ENCODE data around the gene ZCRB1. TPM values are rescaled to one million over a fixed set of nuclear protein-coding genes. Genes with fewer than 3 reads are reported as not detected.
"Not testable (repeated sequence)": the region's sequence is repeated elsewhere in the genome, so short reads cannot be mapped to it uniquely, and the experiment has no call there.

ZCRB1 gene
- polyA plus RNA-seq, 1 experiment: 65.5 TPM

DNA sequence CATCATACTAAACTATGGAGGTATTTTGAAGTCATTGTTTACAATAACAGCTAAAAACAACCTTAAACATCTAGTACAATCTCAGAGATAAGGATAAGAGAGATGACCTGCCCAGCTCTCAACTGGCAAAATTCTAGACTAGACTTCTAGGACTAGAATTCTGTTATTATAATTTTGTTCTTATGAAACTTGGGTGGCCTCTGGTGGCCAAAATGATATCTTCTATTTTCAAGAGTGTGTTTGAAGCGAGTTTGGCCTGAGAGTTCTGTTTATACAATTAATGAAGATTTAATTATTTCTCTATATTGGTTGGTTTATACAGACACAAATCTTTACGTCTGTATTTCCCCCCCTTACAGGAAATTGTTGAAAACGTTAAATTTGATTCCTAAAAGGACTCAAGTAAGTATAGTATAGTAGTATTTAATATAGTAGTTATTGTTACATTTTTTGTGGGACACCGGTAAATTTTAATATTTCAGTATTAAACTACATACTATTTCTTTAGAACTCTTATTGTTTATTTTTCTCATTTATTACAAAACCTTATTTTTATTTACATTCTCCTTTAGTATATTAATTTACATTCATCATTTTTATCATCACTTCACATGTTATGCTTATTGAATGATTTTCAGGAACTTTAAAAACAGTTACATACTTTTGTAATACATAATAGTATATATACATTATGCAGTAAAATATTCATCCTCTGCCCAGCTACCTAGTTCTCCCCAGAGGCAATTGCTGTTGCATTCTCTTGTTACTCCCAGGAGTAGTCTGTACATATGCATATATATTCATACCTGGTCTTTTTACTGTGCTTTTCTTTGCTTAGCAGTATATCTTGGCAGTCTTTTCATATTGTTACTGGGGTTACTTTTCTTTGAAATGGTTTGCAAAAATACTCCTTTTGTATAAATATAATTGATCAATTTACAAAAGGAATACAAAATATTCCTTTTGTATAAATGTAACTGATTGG is 6.7 kb upstream of the ZCRB1 start:
- POLR2A ChIA-PET: no interaction called here
- DNase-seq (ENCODE audit: low read depth): no peak
- no peak overlapping the region for H3K4me3 ChIP-seq (ENCODE audit: low read depth, low read length)
- H3K36me3 ChIP-seq (ENCODE audit: control insufficient read depth, insufficient read depth, low read length): peaks cover 1% of the 10 kb centered on the region; the same call in 1 of the 2 replicates
- TF ChIP-seq, protein P1, sequence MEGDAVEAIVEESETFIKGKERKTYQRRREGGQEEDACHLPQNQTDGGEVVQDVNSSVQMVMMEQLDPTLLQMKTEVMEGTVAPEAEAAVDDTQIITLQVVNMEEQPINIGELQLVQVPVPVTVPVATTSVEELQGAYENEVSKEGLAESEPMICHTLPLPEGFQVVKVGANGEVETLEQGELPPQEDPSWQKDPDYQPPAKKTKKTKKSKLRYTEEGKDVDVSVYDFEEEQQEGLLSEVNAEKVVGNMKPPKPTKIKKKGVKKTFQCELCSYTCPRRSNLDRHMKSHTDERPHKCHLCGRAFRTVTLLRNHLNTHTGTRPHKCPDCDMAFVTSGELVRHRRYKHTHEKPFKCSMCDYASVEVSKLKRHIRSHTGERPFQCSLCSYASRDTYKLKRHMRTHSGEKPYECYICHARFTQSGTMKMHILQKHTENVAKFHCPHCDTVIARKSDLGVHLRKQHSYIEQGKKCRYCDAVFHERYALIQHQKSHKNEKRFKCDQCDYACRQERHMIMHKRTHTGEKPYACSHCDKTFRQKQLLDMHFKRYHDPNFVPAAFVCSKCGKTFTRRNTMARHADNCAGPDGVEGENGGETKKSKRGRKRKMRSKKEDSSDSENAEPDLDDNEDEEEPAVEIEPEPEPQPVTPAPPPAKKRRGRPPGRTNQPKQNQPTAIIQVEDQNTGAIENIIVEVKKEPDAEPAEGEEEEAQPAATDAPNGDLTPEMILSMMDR (IDR thresholded peaks at IDR 0.05; ENCODE audit: insufficient read depth, low read depth, low read length): peak; percentile 63
- no peaks in the 10 kb centered on the region for H3K27me3 ChIP-seq (ENCODE audit: control insufficient read depth, insufficient read depth, low read length)
- CTCF ChIA-PET: interaction anchor here (0.6 to 1.8 kb wide), 10 partner anchors 39 to 548 kb away, joined by 3 to 7 read pairs (median 4); no protein-coding TSS in a partner anchor

DNA sequence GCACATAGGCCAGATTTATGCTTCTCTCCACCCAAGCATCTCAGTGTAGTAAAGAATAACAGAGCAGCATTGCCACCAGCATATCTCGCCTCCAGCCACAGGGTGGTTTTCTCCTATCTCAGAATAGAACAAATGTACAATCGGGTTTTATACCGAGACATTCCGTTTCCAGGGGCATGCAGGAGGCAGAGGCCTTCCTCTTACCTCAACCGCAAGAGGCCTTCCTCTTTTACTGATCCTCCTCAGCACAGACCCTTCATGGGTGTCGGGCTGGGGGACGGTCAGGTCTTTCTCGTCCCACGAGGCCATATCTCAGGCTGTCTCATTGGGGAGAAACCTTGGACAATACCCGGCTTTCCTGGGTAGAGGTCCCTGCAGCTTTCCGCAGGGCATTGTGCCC is 4.2 kb upstream of the ZCRB1 start:
- H3K36me3 ChIP-seq (ENCODE audit: control insufficient read depth, insufficient read depth, low read length); H3K27me3 ChIP-seq (ENCODE audit: control insufficient read depth, insufficient read depth, low read length); H3K4me3 ChIP-seq (ENCODE audit: low read depth, low read length); POLR2A ChIA-PET; CTCF ChIA-PET; DNase-seq (ENCODE audit: low read depth): not testable (repeated sequence)

DNA sequence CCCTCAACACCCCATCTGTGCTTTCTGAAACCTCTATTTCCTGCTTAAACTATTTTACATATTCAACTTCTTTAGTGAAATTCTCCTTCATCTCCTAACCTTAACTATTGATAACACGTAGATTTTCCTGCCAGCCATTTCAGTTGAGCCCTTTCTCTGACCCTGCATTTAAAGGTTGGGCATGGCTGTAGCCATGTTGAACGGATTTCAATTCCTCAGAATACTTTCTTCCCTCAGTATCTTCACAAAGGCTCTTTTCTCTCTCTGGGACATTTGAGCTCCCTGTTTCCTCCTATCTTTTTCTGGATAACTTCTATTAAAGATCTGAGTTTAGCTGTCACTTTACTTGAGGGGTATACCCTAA is 1.3 kb upstream of the ZCRB1 start:
- no peaks in the 10 kb centered on the region for H3K36me3 ChIP-seq (ENCODE audit: control insufficient read depth, insufficient read depth, low read length)
- CTCF ChIA-PET: no interaction called here
- POLR2A ChIA-PET: no interaction called here
- H3K27me3 ChIP-seq (ENCODE audit: control insufficient read depth, insufficient read depth, low read length): no peaks in the 10 kb centered on the region
- TF ChIP-seq, protein P1 (IDR thresholded peaks at IDR 0.05; ENCODE audit: insufficient read depth, low read depth, low read length): no peak
- no peak for DNase-seq (ENCODE audit: low read depth)
- peak overlapping the region; percentile 75 for H3K4me3 ChIP-seq (ENCODE audit: low read depth, low read length)

DNA sequence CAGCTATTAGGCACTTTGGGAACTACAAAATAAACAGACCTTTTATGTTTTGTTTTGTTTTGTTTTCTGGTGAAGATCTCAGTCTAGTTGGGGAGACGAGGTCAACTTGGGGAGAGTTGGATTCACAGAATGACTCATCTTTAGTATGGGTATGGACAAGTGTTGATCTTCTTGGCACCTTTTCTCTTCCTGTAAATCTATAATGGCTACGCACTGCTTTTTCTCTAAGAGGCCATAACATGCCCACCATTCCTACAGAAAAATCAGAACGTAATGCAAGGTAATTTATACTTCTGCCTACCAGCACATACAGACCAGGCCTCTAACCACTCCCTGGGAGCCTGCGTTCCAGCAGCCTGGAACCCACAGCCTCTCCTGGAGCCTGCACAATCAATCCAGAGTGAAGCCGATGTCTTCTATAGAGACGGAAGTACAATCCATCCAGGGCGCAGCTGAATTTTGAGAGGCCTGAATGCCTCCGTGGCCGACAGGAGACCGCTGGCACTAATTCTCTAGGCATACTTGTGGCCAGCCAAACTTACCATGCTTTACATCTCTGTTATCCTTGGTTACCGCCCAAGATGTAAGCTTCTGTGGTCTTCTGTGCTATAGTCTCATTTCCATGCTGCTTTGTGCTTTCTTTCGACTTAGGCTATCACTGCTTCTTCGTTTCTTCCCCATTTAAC is 790 bp upstream of the ZCRB1 start:
- TF ChIP-seq, protein P1 (IDR thresholded peaks at IDR 0.05; ENCODE audit: insufficient read depth, low read depth, low read length): no peak
- no peak for DNase-seq (ENCODE audit: low read depth)
- no peaks in the 10 kb centered on the region for H3K36me3 ChIP-seq (ENCODE audit: control insufficient read depth, insufficient read depth, low read length)
- peak overlapping the region; percentile 75 for H3K4me3 ChIP-seq (ENCODE audit: low read depth, low read length)
- CTCF ChIA-PET: interaction anchor here (1.3 kb wide), 1 partner anchor 11 kb away, joined by 3 read pairs; no protein-coding TSS in a partner anchor
- POLR2A ChIA-PET: no interaction called here
- H3K27me3 ChIP-seq (ENCODE audit: control insufficient read depth, insufficient read depth, low read length): no peaks in the 10 kb centered on the region

DNA sequence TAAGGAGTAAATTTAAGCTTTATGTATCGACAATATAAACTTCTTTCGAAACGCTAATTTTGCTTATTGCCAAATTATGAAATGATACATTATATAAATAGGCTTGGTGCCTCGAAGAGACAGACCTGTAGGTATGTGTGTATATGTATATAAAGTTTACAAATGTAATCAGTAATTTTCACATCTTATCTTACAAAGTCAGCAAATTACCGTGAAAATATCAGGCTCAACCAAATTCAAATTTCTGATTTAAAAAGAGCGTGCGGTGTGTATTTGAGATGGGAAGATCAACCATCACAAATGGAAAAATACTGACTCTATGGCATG is 605 bp downstream of the ZCRB1 start:
- DNase-seq (ENCODE audit: low read depth): no peak
- peak overlapping the region; percentile 75 for H3K4me3 ChIP-seq (ENCODE audit: low read depth, low read length)
- H3K36me3 ChIP-seq (ENCODE audit: control insufficient read depth, insufficient read depth, low read length): no peaks in the 10 kb centered on the region
- POLR2A ChIA-PET: no interaction called here
- CTCF ChIA-PET: interaction anchor here (1.3 kb wide), 1 partner anchor 10 kb away, joined by 3 read pairs; no protein-coding TSS in a partner anchor
- no peaks in the 10 kb centered on the region for H3K27me3 ChIP-seq (ENCODE audit: control insufficient read depth, insufficient read depth, low read length)
- TF ChIP-seq, protein P1 (IDR thresholded peaks at IDR 0.05; ENCODE audit: insufficient read depth, low read depth, low read length): no peak
